Activated T-cell treated with anti-CD3 and anti-CD28 coated beads, Interleukin-2, amount 50 U/mL, for 4 hours (primary cell): ENCODE results near the gene CD82. TPM values are rescaled to one million over a fixed set of nuclear protein-coding genes. Genes with fewer than 3 reads are reported as not detected.
"Not testable (repeated sequence)": the region's sequence is repeated elsewhere in the genome, so short reads cannot be mapped to it uniquely, and the experiment has no call there.

ENCODE experiments used
- ATAC-seq, 2 donors: fragments of 200-7000 bp; cut with Tn5 transposase; one replicate each; pipeline ENCODE4 v1.10.0; 2021
- DNase-seq: peaks from one replicate; pipeline ENCODE4 v3.0.0-alpha.2; 2020
- H3K27me3 Mint-ChIP-seq: one replicate; pipeline ENCODE4 v1.8.0; 2021; ENCODE audit warnings: low read depth, mixed read lengths
- H3K36me3 Mint-ChIP-seq: one replicate; pipeline ENCODE4 v1.8.0; 2022; ENCODE audit warnings: mixed read lengths; ENCODE audit not compliant: insufficient read depth
- H3K4me1 Mint-ChIP-seq: one replicate; pipeline ENCODE4 v1.8.0; 2021; ENCODE audit warnings: low read depth, mixed read lengths
- H3K4me3 Mint-ChIP-seq: one replicate; pipeline ENCODE4 v1.8.0; 2021; ENCODE audit warnings: mild to moderate bottlenecking, moderate library complexity, mixed read lengths
- H3K9me3 Mint-ChIP-seq: one replicate; pipeline ENCODE4 v1.8.0; 2021; ENCODE audit warnings: mixed read lengths
- total RNA-seq, 3 donors: library from RNA; stranded (reverse); gene quantifications; one replicate each; pipeline ENCODE4 v1.2.1, GENCODE V29; 2021

The CD82 gene
- total RNA-seq, 3 donors from 2014 or later: 364 to 594 (median 428) TPM

DNA sequence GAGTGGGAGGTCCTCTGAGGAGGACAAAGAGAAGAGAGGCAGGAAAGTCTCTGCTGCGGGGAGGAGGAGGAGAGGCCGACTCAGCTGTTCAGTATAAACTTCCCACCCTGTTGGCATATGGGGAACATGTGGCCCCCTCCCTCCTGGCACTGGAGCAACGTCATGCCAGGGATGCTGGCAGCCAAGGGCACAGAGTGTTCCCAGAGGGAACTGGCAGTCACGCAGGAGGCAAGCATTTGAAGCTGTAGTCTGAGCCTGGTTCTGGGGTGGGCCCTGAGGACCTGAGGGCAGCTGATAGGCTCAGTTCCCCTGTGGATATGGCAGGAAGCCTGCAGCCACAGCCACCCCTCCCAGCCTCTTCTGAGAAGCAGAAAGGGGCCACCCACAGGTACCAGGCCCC is 94.2 kb downstream of the CD82 start:
- Mint-ChIP-seq H3K4me3 (no peak overlapping the region), H3K36me3 (no peaks in the 10 kb centered on the region), H3K4me1 (peaks cover 21% of the 10 kb centered on the region), H3K27me3 (no peaks in the 10 kb centered on the region), H3K9me3 (no peaks in the 10 kb centered on the region)
- DNase-seq (no peak), ATAC-seq (no peak)

DNA sequence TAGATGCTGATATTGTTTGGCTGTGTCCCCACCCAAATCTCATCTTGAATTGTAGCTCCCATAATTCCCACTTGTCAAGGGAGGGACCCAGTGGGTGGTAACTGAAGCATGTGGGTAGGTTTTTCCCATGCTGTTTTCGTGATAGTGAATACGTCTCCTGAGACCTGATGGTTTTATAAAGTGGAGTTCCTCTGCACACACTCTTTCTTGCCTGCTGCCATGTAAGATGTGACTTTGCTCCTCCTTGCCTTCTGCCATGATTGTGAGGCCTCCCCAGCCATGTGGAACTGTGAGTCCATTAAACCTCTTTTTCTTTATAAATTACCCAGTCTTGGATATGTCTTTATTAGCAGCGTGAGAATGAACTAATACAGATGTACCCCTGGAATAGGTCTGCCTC is 95.1 kb downstream of the CD82 start:
- not testable (repeated sequence) for H3K4me3 Mint-ChIP-seq, H3K27me3 Mint-ChIP-seq, H3K36me3 Mint-ChIP-seq, H3K9me3 Mint-ChIP-seq, DNase-seq, ATAC-seq
- peaks cover 21% of the 10 kb centered on the region for H3K4me1 Mint-ChIP-seq

DNA sequence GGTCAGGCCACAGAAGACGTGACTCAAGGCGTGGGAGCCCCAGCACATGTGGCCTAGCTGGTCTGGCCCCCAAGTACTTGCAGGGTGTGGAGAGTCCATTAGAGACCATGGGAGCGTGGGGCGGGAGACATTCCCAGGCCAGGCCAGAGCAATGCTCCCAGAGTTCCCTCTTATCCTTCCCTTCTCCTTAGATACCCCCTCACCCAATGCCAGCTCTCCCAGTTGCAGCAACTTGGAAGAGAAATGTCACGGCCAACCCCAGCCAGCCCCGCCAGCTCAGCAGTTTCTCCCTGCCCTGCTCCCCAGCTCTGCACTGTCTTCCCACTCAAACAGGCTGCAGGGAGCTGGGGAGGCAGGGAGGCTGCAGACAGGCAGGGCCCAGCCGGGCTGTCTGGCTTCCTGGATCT is 95.9 kb downstream of the CD82 start:
- Mint-ChIP-seq H3K36me3 (no peaks in the 10 kb centered on the region), H3K4me3 (no peak overlapping the region), H3K27me3 (no peaks in the 10 kb centered on the region), H3K4me1 (peaks cover 21% of the 10 kb centered on the region), H3K9me3 (no peaks in the 10 kb centered on the region)
- no peak for ATAC-seq
- no peak for DNase-seq

Other genes starting within 250 kb of the CD82 start
- 1 to 10 TPM in 2 of 3 donors, under 1 TPM in 1; 0.84 to 2.0 (median 1.5) TPM for gene TSPAN18, start 161.3 kb downstream of the CD82 start, total RNA-seq